Caco-2 (cell line): ENCODE results near the gene LENG1. TPM values are rescaled to one million over a fixed set of nuclear protein-coding genes. Genes with fewer than 3 reads are reported as not detected.

Source experiments
- BruUV-seq: library from RNA; stranded (reverse); fragments of 400-500 nt; replicated peaks from 2 replicates; lab custom pipeline; 2021; lab: Mats Ljungman, UMichigan
- CTCF ChIA-PET: fragments of 300-600 bp; sonication (Branson Sonifier 250); formaldehyde crosslinking; loops from one replicate; lab custom pipeline; 2022; ENCODE audit warnings: antibody characterized with exemption; lab: Charles Lee
- POLR2A ChIA-PET: fragments of 300-600 bp; sonication (Branson Sonifier 250); formaldehyde crosslinking; loops from one replicate; lab custom pipeline; 2022; ENCODE audit warnings: antibody characterized with exemption; lab: Charles Lee
- DNase-seq, 2 experiments: peaks; one replicate each; pipeline versions ENCODE4 v3.0.0 to v3.0.0-alpha.2; 2020 to 2022
- H3K27me3 ChIP-seq: replicated peaks from 2 replicates; pipeline ENCODE4 v1.6.0; 2011; ENCODE audit warnings: low read length; ENCODE audit not compliant: control insufficient read depth, insufficient read depth
- H3K36me3 ChIP-seq: 2 replicates; pipeline ENCODE4 v1.5.1; 2011; ENCODE audit warnings: low read length; ENCODE audit not compliant: control insufficient read depth, insufficient read depth
- H3K4me1 ChIP-seq: fragments of 250-450 bp; sonication (Bioruptor Pico); 2 replicates; pipeline ENCODE4 v1.5.1; 2020; ENCODE audit warnings: mild to moderate bottlenecking
- H3K4me3 ChIP-seq: 2 replicates; pipeline ENCODE4 v1.5.1; 2011; ENCODE audit warnings: low read depth, mild to moderate bottlenecking, control low read depth, low read length
- H3K9me3 ChIP-seq: fragments of 250-450 bp; sonication (Bioruptor Pico); 2 replicates; pipeline ENCODE4 v1.5.1; 2020; ENCODE audit warnings: mild to moderate bottlenecking, moderate library complexity
- H3K27ac Mint-ChIP-seq: one replicate; pipeline ENCODE4 v1.8.0; 2022; ENCODE audit warnings: mixed read lengths; ENCODE audit not compliant: unreplicated experiment
- H3K27me3 Mint-ChIP-seq: one replicate; pipeline ENCODE4 v1.8.0; 2022; ENCODE audit warnings: mixed read lengths; ENCODE audit not compliant: insufficient read depth, unreplicated experiment
- H3K36me3 Mint-ChIP-seq: one replicate; pipeline ENCODE4 v1.8.0; 2022; ENCODE audit warnings: mild to moderate bottlenecking, mixed read lengths; ENCODE audit not compliant: insufficient read depth, unreplicated experiment
- H3K4me1 Mint-ChIP-seq: one replicate; pipeline ENCODE4 v1.8.0; 2022; ENCODE audit warnings: low read depth, mixed read lengths; ENCODE audit not compliant: unreplicated experiment
- H3K4me3 Mint-ChIP-seq: one replicate; pipeline ENCODE4 v1.8.0; 2022; ENCODE audit warnings: mild to moderate bottlenecking, moderate library complexity, mixed read lengths; ENCODE audit not compliant: unreplicated experiment
- H3K9me3 Mint-ChIP-seq: one replicate; pipeline ENCODE4 v1.8.0; 2022; ENCODE audit warnings: mixed read lengths; ENCODE audit not compliant: unreplicated experiment
- intact Hi-C: fragments of 100-400 bp; cut with micrococcal nuclease; formaldehyde crosslinking; loops from one replicate; pipeline ENCODE4 v1.10.0; 2022; ENCODE audit not compliant: unreplicated experiment
- total RNA-seq: library from RNA; stranded (reverse); gene quantifications from 2 replicates; pipeline ENCODE4 v1.2.3, GENCODE V29; 2022
- TF ChIP-seq, protein P1 (sequence below), 2 experiments: fragments of 200-600 bp in 1 of 2; IDR thresholded peaks; 1 replicate in 1 of 2; 2 replicates in 1 of 2; pipeline versions ENCODE4 v1.5.1 to v1.8.0; 2011 to 2022; ENCODE audit warnings: antibody characterized with exemption in 1 of 2, control low read depth in 1 of 2, inconsistent platforms in 1 of 2, low read depth in 1 of 2, low read length in 1 of 2, mild to moderate bottlenecking in 1 of 2, moderate library complexity in 1 of 2; ENCODE audit not compliant: insufficient read depth in 1 of 2, severe bottlenecking in 1 of 2, unreplicated experiment in 1 of 2

Gene LENG1
- total RNA-seq, 1 experiment from 2014 or later = 6.9 TPM

DNA sequence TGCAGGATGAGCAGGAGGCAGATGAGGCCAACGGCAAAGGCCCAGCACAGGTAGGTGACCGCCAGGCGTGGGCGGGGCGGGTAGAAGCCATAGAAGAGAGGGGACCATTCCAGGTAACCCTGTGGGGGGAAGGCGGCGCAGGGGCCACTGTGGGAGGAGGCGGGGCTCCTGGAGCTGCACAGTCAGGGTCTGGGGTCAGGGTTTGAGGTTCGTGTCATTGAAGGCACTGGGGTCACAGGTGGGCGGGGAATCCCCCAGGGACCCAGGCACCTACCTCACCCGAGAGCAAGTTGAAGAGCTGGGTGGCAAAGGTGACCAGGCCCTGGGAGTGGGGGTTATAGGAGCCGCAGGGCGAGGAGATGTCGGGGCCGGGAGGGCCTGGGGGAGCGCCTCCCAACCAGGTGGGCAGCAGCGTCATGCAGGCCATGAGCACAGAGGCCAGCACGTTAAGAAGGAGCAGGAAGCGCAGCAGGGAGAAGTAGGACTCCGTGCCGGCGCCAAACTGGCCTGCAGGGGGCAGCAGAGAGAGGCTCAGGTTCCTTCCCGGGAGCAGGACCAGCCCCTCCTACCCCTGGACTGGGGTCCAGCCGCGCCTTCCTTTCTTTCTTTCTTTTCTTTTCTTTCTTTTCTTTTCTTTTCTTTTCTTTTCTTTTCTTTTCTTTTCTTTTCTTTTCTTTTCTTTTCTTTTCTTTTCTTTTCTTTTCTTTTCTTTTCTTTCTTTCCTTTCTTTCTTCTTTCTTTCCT, 8.8 kb upstream of the LENG1 start:
- peak; percentile 90 to 95 for DNase-seq
- Histone ChIP-seq H3K4me3 (no peak overlapping the region), H3K9me3 (no peaks in the 10 kb centered on the region), H3K27me3 (no peaks in the 10 kb centered on the region), H3K4me1 (peaks cover 1% of the 10 kb centered on the region), H3K36me3 (no peaks in the 10 kb centered on the region)
- peaks cover 30% of the 10 kb centered on the region for H3K4me1 Mint-ChIP-seq
- POLR2A ChIA-PET = interaction anchor here (0.8 kb wide), 1 partner anchor 21 kb away, joined by 3 read pairs; the partner anchor contains the start of gene MBOAT7
- H3K36me3 Mint-ChIP-seq = peaks cover 63% of the 10 kb centered on the region
- H3K4me3 Mint-ChIP-seq = no peak overlapping the region
- CTCF ChIA-PET = interaction anchor here (0.6 to 1.7 kb wide), 8 partner anchors 8 to 211 kb away, joined by 3 to 10 read pairs (median 4); partner anchors contain the start of genes CNOT3, LENG1 and MBOAT7
- H3K27ac Mint-ChIP-seq = no peak overlapping the region
- TF ChIP-seq, protein P1, sequence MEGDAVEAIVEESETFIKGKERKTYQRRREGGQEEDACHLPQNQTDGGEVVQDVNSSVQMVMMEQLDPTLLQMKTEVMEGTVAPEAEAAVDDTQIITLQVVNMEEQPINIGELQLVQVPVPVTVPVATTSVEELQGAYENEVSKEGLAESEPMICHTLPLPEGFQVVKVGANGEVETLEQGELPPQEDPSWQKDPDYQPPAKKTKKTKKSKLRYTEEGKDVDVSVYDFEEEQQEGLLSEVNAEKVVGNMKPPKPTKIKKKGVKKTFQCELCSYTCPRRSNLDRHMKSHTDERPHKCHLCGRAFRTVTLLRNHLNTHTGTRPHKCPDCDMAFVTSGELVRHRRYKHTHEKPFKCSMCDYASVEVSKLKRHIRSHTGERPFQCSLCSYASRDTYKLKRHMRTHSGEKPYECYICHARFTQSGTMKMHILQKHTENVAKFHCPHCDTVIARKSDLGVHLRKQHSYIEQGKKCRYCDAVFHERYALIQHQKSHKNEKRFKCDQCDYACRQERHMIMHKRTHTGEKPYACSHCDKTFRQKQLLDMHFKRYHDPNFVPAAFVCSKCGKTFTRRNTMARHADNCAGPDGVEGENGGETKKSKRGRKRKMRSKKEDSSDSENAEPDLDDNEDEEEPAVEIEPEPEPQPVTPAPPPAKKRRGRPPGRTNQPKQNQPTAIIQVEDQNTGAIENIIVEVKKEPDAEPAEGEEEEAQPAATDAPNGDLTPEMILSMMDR (IDR thresholded peaks at IDR 0.05; ENCODE audit: insufficient read depth in 1 of 2, low read depth in 1 of 2, low read length in 1 of 2, severe bottlenecking in 1 of 2, unreplicated experiment in 1 of 2) = peak; percentile 90 to 92
- no TSS peak for BruUV-seq
- intact Hi-C loops = loop anchor here (1.0 kb wide), 2 partner anchors 63 to 98 kb away; no protein-coding TSS in a partner anchor
- no peaks in the 10 kb centered on the region for H3K27me3 Mint-ChIP-seq
- H3K9me3 Mint-ChIP-seq = peaks cover 12% of the 10 kb centered on the region

DNA sequence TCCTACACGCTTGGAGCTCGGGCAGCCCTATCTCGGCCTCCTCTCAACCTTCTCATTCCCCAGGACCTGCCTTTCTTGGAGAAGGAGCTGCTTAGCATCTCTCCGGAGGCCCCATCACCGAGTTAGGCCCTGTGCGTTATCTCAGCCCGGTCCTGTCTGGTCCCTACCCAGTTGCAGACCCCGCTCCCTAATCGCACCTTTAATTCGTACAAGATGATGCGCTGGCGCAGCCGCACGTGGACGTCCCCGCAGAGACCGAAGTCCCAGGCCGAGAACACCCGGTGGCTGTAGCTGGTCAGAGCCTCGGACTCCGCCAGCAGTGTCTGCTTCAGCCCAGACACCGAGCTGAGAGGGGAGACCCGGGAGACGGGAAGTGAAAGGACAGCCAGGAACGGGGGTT, 5.7 kb upstream of the LENG1 start:
- TF ChIP-seq, protein P1 (IDR thresholded peaks at IDR 0.05; ENCODE audit: insufficient read depth in 1 of 2, low read depth in 1 of 2, low read length in 1 of 2, severe bottlenecking in 1 of 2, unreplicated experiment in 1 of 2) = no peak
- Mint-ChIP-seq H3K27ac (peak overlapping the region; percentile 29), H3K4me1 (peaks cover 34% of the 10 kb centered on the region), H3K36me3 (peaks cover 55% of the 10 kb centered on the region), H3K27me3 (no peaks in the 10 kb centered on the region), H3K9me3 (peaks cover 12% of the 10 kb centered on the region), H3K4me3 (no peak overlapping the region)
- Histone ChIP-seq H3K9me3 (no peaks in the 10 kb centered on the region), H3K4me3 (no peak overlapping the region), H3K27me3 (no peaks in the 10 kb centered on the region), H3K4me1 (peaks cover 14% of the 10 kb centered on the region), H3K36me3 (no peaks in the 10 kb centered on the region)
- CTCF ChIA-PET = interaction anchor here (0.8 to 1.3 kb wide), 2 partner anchors 8 to 68 kb away, joined by 3 to 7 read pairs; no protein-coding TSS in a partner anchor
- no peak for DNase-seq
- BruUV-seq = no TSS peak
- POLR2A ChIA-PET = no interaction called here
- intact Hi-C loops = no loop called here

DNA sequence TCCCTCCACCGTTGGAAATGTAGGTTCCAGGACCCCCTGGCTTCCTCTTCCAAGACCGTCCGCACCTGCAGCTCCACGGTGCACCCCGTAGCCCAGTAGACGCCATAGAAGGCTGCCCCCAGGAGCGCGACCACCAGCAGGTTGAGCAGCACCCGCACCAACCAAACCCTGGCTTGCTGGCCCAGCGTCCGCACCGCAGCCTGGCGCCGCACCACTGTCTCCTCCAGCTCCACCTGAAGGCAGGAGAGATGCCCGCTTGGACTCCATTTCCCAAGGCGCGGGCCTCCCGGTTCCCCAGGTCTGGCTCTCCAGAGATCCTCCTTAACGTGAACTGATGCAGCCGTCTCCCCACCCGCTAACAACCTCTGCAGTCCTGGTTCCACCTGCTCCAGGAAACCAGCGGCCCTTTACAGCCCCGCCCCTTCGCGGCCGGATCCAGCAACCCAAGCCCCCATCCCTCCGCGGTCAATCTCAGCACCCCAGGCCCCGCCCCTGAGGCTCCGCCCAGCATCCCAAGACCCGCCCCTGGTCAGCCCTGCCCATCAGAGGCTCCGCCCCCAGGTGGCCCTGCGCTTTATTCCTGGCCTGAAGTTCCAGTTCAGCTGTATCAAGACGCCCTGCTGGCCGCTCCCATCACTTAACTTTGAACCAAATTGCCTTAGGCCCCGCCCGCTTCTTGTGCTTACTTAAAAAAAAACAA, 5.0 kb upstream of the LENG1 start:
- peaks cover 34% of the 10 kb centered on the region for H3K4me1 Mint-ChIP-seq
- Histone ChIP-seq H3K36me3 (no peaks in the 10 kb centered on the region), H3K27me3 (no peaks in the 10 kb centered on the region), H3K4me3 (no peak overlapping the region), H3K4me1 (peaks cover 14% of the 10 kb centered on the region), H3K9me3 (no peaks in the 10 kb centered on the region)
- POLR2A ChIA-PET = interaction anchor here (0.5 to 0.6 kb wide), 2 partner anchors 50 to 953 kb away, joined by 3 to 4 read pairs; no protein-coding TSS in a partner anchor
- peak; percentile 70 to 71 for DNase-seq
- TF ChIP-seq, protein P1 (IDR thresholded peaks at IDR 0.05; ENCODE audit: insufficient read depth in 1 of 2, low read depth in 1 of 2, low read length in 1 of 2, severe bottlenecking in 1 of 2, unreplicated experiment in 1 of 2) = no peak
- H3K36me3 Mint-ChIP-seq = peaks cover 55% of the 10 kb centered on the region
- peak overlapping the region; percentile 29 for H3K27ac Mint-ChIP-seq
- intact Hi-C loops = no loop called here
- no peaks in the 10 kb centered on the region for H3K27me3 Mint-ChIP-seq
- no TSS peak for BruUV-seq
- CTCF ChIA-PET = interaction anchor here (0.8 to 1.3 kb wide), 2 partner anchors 9 to 67 kb away, joined by 3 to 7 read pairs; no protein-coding TSS in a partner anchor
- peak overlapping the region; percentile 54 for H3K4me3 Mint-ChIP-seq
- peaks cover 12% of the 10 kb centered on the region for H3K9me3 Mint-ChIP-seq
